Adrenal gland (tissue), 5 donors: ENCODE data around the gene OSBPL10.

Experiments
- POLR2A ChIP-seq, 2 donors: fragments of 450-650 bp; IDR thresholded peaks; one replicate each; pipeline ENCODE4 v1.6.1; 2017; ENCODE audit warnings: antibody characterized with exemption in 2 of 2, mild to moderate bottlenecking in 2 of 2, moderate library complexity in 1 of 2
- TF ChIP-seq, protein P1 (sequence below), 6 experiments: fragments of 450-650 bp in 4 of 6; fragments of 200-600 bp in 2 of 6; sonication (generic) in 1 of 6; IDR thresholded peaks; 1 replicate in 5 of 6; 2 replicates in 1 of 6; pipeline versions ENCODE4 v1.5.1 to v1.8.0; 2016 to 2021; ENCODE audit warnings: antibody characterized with exemption in 6 of 6, mild to moderate bottlenecking in 2 of 6, moderate library complexity in 1 of 6
- donor health status: DM: no; HTN: no; CAD: no.

- TF ChIP-seq, protein P1, sequence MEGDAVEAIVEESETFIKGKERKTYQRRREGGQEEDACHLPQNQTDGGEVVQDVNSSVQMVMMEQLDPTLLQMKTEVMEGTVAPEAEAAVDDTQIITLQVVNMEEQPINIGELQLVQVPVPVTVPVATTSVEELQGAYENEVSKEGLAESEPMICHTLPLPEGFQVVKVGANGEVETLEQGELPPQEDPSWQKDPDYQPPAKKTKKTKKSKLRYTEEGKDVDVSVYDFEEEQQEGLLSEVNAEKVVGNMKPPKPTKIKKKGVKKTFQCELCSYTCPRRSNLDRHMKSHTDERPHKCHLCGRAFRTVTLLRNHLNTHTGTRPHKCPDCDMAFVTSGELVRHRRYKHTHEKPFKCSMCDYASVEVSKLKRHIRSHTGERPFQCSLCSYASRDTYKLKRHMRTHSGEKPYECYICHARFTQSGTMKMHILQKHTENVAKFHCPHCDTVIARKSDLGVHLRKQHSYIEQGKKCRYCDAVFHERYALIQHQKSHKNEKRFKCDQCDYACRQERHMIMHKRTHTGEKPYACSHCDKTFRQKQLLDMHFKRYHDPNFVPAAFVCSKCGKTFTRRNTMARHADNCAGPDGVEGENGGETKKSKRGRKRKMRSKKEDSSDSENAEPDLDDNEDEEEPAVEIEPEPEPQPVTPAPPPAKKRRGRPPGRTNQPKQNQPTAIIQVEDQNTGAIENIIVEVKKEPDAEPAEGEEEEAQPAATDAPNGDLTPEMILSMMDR (IDR thresholded peaks at IDR 0.05): no peak
- no peak for TF ChIP-seq POLR2A (IDR thresholded peaks at IDR 0.05)
Measured at GRCh38 chr3:31848911-31849310, 132.2 kb downstream of the OSBPL10 start.
